B cell (primary cell): ENCODE measurements around the gene ABCA4. TPM values are rescaled to one million over a fixed set of nuclear protein-coding genes. Genes with fewer than 3 reads are reported as not detected.

Experiments
- ATAC-seq: fragments of 200-7000 bp; cut with Tn5 transposase; one replicate; pipeline ENCODE4 v1.10.0; 2021; ENCODE audit warnings: low read depth, mild to moderate bottlenecking, moderate number of reproducible peaks, moderate library complexity
- CTCF ChIA-PET: fragments of 350-600 bp; sonication (Branson Sonifier 250); formaldehyde crosslinking; loops from one replicate; lab custom pipeline; 2021; ENCODE audit warnings: antibody characterized with exemption, inconsistent platforms; lab: Charles Lee
- POLR2A ChIA-PET: fragments of 350-600 bp; sonication (Branson Sonifier 250); formaldehyde crosslinking; loops from one replicate; lab custom pipeline; 2021; ENCODE audit warnings: antibody characterized with exemption; lab: Charles Lee
- DNase-seq: peaks from one replicate; pipeline ENCODE4 v3.0.0; 2013
- H2AFZ ChIP-seq: 2 replicates; pipeline ENCODE4 v1.6.1; 2012; ENCODE audit warnings: mild to moderate bottlenecking, low read depth, low read length; ENCODE audit not compliant: insufficient read depth, poor library complexity, severe bottlenecking
- H3K27ac ChIP-seq, 2 donors: 1 replicate in 1 of 2; 2 replicates in 1 of 2; pipeline ENCODE4 v1.5.1; 2012 to 2013; ENCODE audit warnings: low read length in 2 of 2, mild to moderate bottlenecking in 2 of 2, moderate library complexity in 1 of 2
- H3K27me3 ChIP-seq, 4 experiments: fragments of 200-600 bp in 1 of 4; sonication (generic) in 1 of 4; replicated peaks in 1 of 4; 1 replicate in 2 of 4; 2 replicates in 2 of 4; pipeline versions ENCODE4 v1.6.1 to v1.7.0; 2013 to 2016; ENCODE audit warnings: low read length in 3 of 4, mild to moderate bottlenecking in 2 of 4, mixed read lengths in 1 of 4, moderate library complexity in 1 of 4; ENCODE audit not compliant: insufficient read depth in 4 of 4, control insufficient read depth in 3 of 4; ENCODE audit errors: control extremely low read depth in 1 of 4
- H3K36me3 ChIP-seq, 2 experiments: replicated peaks in 1 of 2; 1 replicate in 1 of 2; 2 replicates in 1 of 2; pipeline versions ENCODE4 v1.6.1 to v1.7.1; 2013; ENCODE audit warnings: low read length in 1 of 2; ENCODE audit not compliant: insufficient read depth in 2 of 2, control insufficient read depth in 1 of 2; ENCODE audit errors: control extremely low read depth in 1 of 2, extremely low read depth in 1 of 2
- H3K4me1 ChIP-seq, 2 donors: fragments of 200-600 bp in 1 of 2; sonication (generic) in 1 of 2; 1 replicate in 1 of 2; 2 replicates in 1 of 2; pipeline versions ENCODE4 v1.5.1 to v1.6.1; 2013 to 2017; ENCODE audit warnings: low read length in 2 of 2; ENCODE audit not compliant: control insufficient read depth in 2 of 2, insufficient read depth in 2 of 2
- H3K4me2 ChIP-seq: replicated peaks from 2 replicates; pipeline ENCODE3; 2012; ENCODE audit warnings: mild to moderate bottlenecking, low read depth, low read length; ENCODE audit not compliant: poor library complexity, severe bottlenecking
- H3K4me3 ChIP-seq, 5 experiments: fragments of 200-600 bp in 1 of 5; sonication (generic) in 1 of 5; 1 replicate in 3 of 5; 2 replicates in 2 of 5; pipeline versions ENCODE4 v1.5.1 to v1.7.0; 2011 to 2016; ENCODE audit warnings: low read length in 4 of 5, mild to moderate bottlenecking in 4 of 5, low read depth in 2 of 5, control low read depth in 1 of 5, moderate library complexity in 1 of 5; ENCODE audit not compliant: insufficient read depth in 1 of 5; ENCODE audit errors: control extremely low read depth in 1 of 5, extremely low read depth in 1 of 5
- H3K79me2 ChIP-seq: fragments of 200-600 bp; sonication (generic); one replicate; pipeline ENCODE4 v1.6.0; 2016; ENCODE audit warnings: low read length; ENCODE audit not compliant: control insufficient read depth, insufficient read depth
- H3K9ac ChIP-seq: fragments of 200-600 bp; sonication (generic); 2 replicates; pipeline ENCODE4 v1.6.1; 2017; ENCODE audit warnings: mild to moderate bottlenecking, low read length, moderate library complexity
- H3K9me3 ChIP-seq, 3 donors: one replicate each; pipeline versions ENCODE4 v1.6.1 to v1.7.1; 2013; ENCODE audit warnings: low read length in 2 of 3; ENCODE audit not compliant: control insufficient read depth in 2 of 3, insufficient read depth in 1 of 3; ENCODE audit errors: control extremely low read depth in 1 of 3
- H4K20me1 ChIP-seq: 2 replicates; pipeline ENCODE4 v1.6.0; 2012; ENCODE audit warnings: mild to moderate bottlenecking, low read length; ENCODE audit not compliant: insufficient read depth, control insufficient read depth, poor library complexity, severe bottlenecking
- H3K27ac Mint-ChIP-seq: one replicate; pipeline ENCODE4 v1.8.0; 2021; ENCODE audit warnings: mixed read lengths
- H3K27me3 Mint-ChIP-seq: one replicate; pipeline ENCODE4 v1.8.0; 2021; ENCODE audit warnings: mixed read lengths
- H3K4me1 Mint-ChIP-seq: one replicate; pipeline ENCODE4 v1.8.0; 2021; ENCODE audit warnings: mixed read lengths
- H3K4me3 Mint-ChIP-seq: one replicate; pipeline ENCODE4 v1.8.0; 2021; ENCODE audit warnings: mixed read lengths
- H3K9me3 Mint-ChIP-seq: one replicate; pipeline ENCODE4 v1.8.0; 2022; ENCODE audit warnings: mixed read lengths; ENCODE audit not compliant: insufficient read depth
- CTCF ChIP-seq: fragments of 200-600 bp; IDR thresholded peaks from one replicate; pipeline ENCODE4 v1.8.0; 2022; ENCODE audit warnings: antibody characterized with exemption, mild to moderate bottlenecking
- EZH2 ChIP-seq: IDR thresholded peaks from 2 replicates; pipeline ENCODE4 v1.6.1; 2012; ENCODE audit warnings: borderline replicate concordance, low read depth, mild to moderate bottlenecking, moderate library complexity, low read length; ENCODE audit not compliant: insufficient read depth, poor library complexity, severe bottlenecking
- WGBS: methylation state at CpG from one replicate; pipeline ENCODE4 v1.1.5; 2013; ENCODE audit warnings: missing lambda C conversion rate; ENCODE audit not compliant: insufficient coverage; 5-methylcytosine and 5-hydroxymethylcytosine counted together
- intact Hi-C: fragments of 100-400 bp; cut with micrococcal nuclease; formaldehyde crosslinking; loops from one replicate; pipeline ENCODE4 v1.10.0; 2022
- polyA plus RNA-seq: library from polyadenylated mRNA; depleted of rRNA; stranded (reverse); fragments of >200 nt; gene quantifications from 2 replicates; pipeline ENCODE4 v1.2.3, GENCODE V29; 2012
- total RNA-seq, 2 donors: library from RNA; stranded (reverse); fragments of 120-200 nt in 1 of 2; gene quantifications; 1 replicate in 1 of 2; 2 replicates in 1 of 2; pipeline versions ENCODE4 v1.2.3 to v1.2.4, GENCODE V29; 2013 to 2022

Gene ABCA4
- total and polyA plus RNA-seq, 2 donors (not counting 1 experiment from before 2014, with no cell fraction given), result not detected

GRCh38 chr1:94001397-94002045 is 119.4 kb downstream of the ABCA4 start:
- Histone ChIP-seq H4K20me1 (no peaks in the 10 kb centered on the region), H3K4me2 (no peak overlapping the region), H3K9me3 (no peaks in the 10 kb centered on the region), H3K27me3 (no peaks in the 10 kb centered on the region), H3K4me1 (no peaks in the 10 kb centered on the region), H3K27ac (no peak overlapping the region), H3K36me3 (no peaks in the 10 kb centered on the region), H2AFZ (no peak overlapping the region), H3K79me2 (no peaks in the 10 kb centered on the region), H3K9ac (no peak overlapping the region), H3K4me3 (no peak overlapping the region)
- intact Hi-C loops, result no loop called here
- ChIA-PET CTCF (no interaction called here), POLR2A (no interaction called here)
- Mint-ChIP-seq H3K27me3 (peaks cover 22% of the 10 kb centered on the region), H3K9me3 (no peaks in the 10 kb centered on the region), H3K27ac (no peak overlapping the region), H3K4me3 (no peak overlapping the region), H3K4me1 (no peaks in the 10 kb centered on the region)
- DNase-seq (no peak), ATAC-seq (no peak)
- TF ChIP-seq CTCF (no peak), EZH2 (no peak)
- WGBS, result 77% methylated on average over 14 of the region's 20 CpGs

DNA sequence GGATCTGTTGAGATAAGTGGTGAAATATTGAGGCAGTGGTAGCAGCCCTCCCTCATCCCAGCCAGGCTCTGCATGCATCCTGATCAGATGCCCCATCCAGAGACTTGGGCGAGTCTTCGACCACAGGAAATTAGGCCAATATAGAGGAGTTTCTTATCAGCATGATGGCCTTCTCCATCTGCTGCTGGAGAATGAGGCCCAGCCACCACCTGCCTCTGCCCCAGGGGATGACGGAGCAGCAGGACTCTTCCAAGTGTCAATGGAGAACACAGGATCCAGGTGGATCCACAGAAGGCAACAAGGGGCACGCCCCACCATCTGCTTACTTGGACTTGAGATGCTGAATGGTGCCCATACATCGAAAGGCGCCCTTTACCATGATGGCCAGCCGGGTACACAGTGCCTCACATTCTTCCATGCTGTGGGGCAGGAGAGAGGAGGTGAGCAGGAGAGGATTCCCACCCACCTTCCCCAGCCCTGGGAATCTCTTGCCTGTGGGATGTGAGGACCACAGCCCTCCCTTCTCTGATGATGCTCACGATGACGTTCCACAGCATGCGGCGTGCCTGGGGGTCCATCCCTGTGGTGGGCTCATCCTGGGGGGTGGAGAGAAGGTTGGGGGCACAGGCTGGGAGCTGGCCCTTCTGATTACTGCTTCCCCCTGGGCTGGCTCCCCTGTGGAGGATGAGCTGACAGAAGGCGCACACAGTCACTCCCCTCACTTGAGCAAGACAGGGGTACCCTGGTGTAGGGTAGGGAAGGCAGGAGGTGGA is 120.3 kb downstream of the ABCA4 start:
- H3K4me1 Mint-ChIP-seq, result no peaks in the 10 kb centered on the region
- H3K27ac Mint-ChIP-seq, result no peak overlapping the region
- H3K27ac ChIP-seq, result no peak overlapping the region
- H2AFZ ChIP-seq, result no peak overlapping the region
- H3K9me3 ChIP-seq, result no peaks in the 10 kb centered on the region
- H3K9me3 Mint-ChIP-seq, result no peaks in the 10 kb centered on the region
- H3K4me1 ChIP-seq, result no peaks in the 10 kb centered on the region
- TF ChIP-seq EZH2, result no peak
- TF ChIP-seq CTCF, result no peak
- H4K20me1 ChIP-seq, result no peaks in the 10 kb centered on the region
- no peaks in the 10 kb centered on the region for H3K27me3 ChIP-seq
- H3K4me3 ChIP-seq, result no peak overlapping the region
- H3K4me2 ChIP-seq, result no peak overlapping the region
- peaks cover 22% of the 10 kb centered on the region for H3K27me3 Mint-ChIP-seq
- no peaks in the 10 kb centered on the region for H3K79me2 ChIP-seq
- POLR2A ChIA-PET, result no interaction called here
- no peak overlapping the region for H3K9ac ChIP-seq
- ATAC-seq, result no peak
- H3K36me3 ChIP-seq, result no peaks in the 10 kb centered on the region
- H3K4me3 Mint-ChIP-seq, result no peak overlapping the region
- intact Hi-C loops, result no loop called here
- CTCF ChIA-PET, result no interaction called here
- no peak for DNase-seq
- 97% methylated on average over 11 of the region's 12 CpGs for WGBS
